HepG2 (cell line): Measurements from ENCODE around the gene SPSB1. TPM values are rescaled to one million over a fixed set of nuclear protein-coding genes. Genes with fewer than 3 reads are reported as not detected.

Source experiments
- MBD4 ChIP-seq: IDR thresholded peaks from 2 replicates; pipeline ENCODE4 v1.6.1; 2012; ENCODE audit warnings: low read length, inconsistent platforms, borderline replicate concordance
- PCBP2 ChIP-seq: fragments of 200-400 bp; formaldehyde crosslinking; optimal IDR thresholded peaks from 2 replicates; pipeline ENCODE3; 2018; ENCODE audit warnings: low read length, low read depth; ENCODE audit not compliant: poor library complexity, severe bottlenecking
- PHF21A ChIP-seq: sonication (generic); formaldehyde crosslinking; IDR thresholded peaks from 2 replicates; pipeline ENCODE4 v1.5.0; 2020; ENCODE audit warnings: mild to moderate bottlenecking, missing genetic modification reagents
- PRMT3 ChIP-seq: sonication (generic); formaldehyde crosslinking; IDR thresholded peaks from 2 replicates; pipeline ENCODE4 v1.8.1; 2022; ENCODE audit warnings: low read depth, mild to moderate bottlenecking, moderate library complexity, missing genetic modification reagents, borderline replicate concordance
- RARA ChIP-seq: IDR thresholded peaks from 2 replicates; pipeline ENCODE4 v1.6.1; 2016; ENCODE audit warnings: missing genetic modification reagents, missing compliant biosample characterization
- REXO4 ChIP-seq: sonication (generic); formaldehyde crosslinking; IDR thresholded peaks from 2 replicates; pipeline ENCODE4 v1.8.0; 2022; ENCODE audit warnings: missing genetic modification reagents, mild to moderate bottlenecking, borderline replicate concordance
- RFXANK ChIP-seq: IDR thresholded peaks from 2 replicates; pipeline ENCODE4 v1.6.1; 2016
- TBX2 ChIP-seq: sonication (generic); formaldehyde crosslinking; IDR thresholded peaks from 2 replicates; pipeline ENCODE4 v1.5.0; 2020; ENCODE audit warnings: missing genetic modification reagents, mild to moderate bottlenecking, borderline replicate concordance
- TCF12 ChIP-seq, 2 experiments: fragments of 450-650 bp in 1 of 2; sonication (generic) in 1 of 2; formaldehyde crosslinking in 1 of 2; IDR thresholded peaks; 2 replicates each; pipeline versions ENCODE4 v1.6.1 to v1.8.0; 2017 to 2022; ENCODE audit warnings: antibody characterized with exemption in 1 of 2, mild to moderate bottlenecking in 1 of 2, missing genetic modification reagents in 1 of 2, moderate library complexity in 1 of 2
- THAP11 ChIP-seq: IDR thresholded peaks from 2 replicates; pipeline ENCODE4 v1.6.1; 2016; ENCODE audit warnings: missing biosample characterization, missing genetic modification reagents
- WIZ ChIP-seq: sonication (generic); formaldehyde crosslinking; IDR thresholded peaks from 2 replicates; pipeline ENCODE4 v1.5.1; 2020; ENCODE audit warnings: mild to moderate bottlenecking, missing genetic modification reagents
- ZFP82 ChIP-seq: sonication (generic); formaldehyde crosslinking; IDR thresholded peaks from 2 replicates; pipeline ENCODE4 v1.5.1; 2020; ENCODE audit warnings: mild to moderate bottlenecking, missing genetic modification reagents, borderline replicate concordance
- ZNF101 ChIP-seq: sonication (generic); formaldehyde crosslinking; IDR thresholded peaks from 2 replicates; pipeline ENCODE4 v1.4.0; 2020; ENCODE audit warnings: mild to moderate bottlenecking, low read depth, missing genetic modification reagents, borderline replicate concordance
- ZNF205 ChIP-seq: IDR thresholded peaks from 2 replicates; pipeline ENCODE4 v1.6.1; 2018; ENCODE audit warnings: missing biosample characterization, missing genetic modification reagents
- ZNF431 ChIP-seq: sonication (generic); formaldehyde crosslinking; IDR thresholded peaks from 2 replicates; pipeline ENCODE4 v1.9.0; 2022; ENCODE audit warnings: missing genetic modification reagents, low read depth, mild to moderate bottlenecking, borderline replicate concordance
- ZNF567 ChIP-seq: sonication (generic); formaldehyde crosslinking; IDR thresholded peaks from 2 replicates; pipeline ENCODE4 v1.8.1; 2023; ENCODE audit warnings: mild to moderate bottlenecking, missing genetic modification reagents, borderline replicate concordance
- ZSCAN22 ChIP-seq: sonication (generic); formaldehyde crosslinking; IDR thresholded peaks from 2 replicates; pipeline ENCODE4 v1.4.0; 2020; ENCODE audit warnings: mild to moderate bottlenecking, missing genetic modification reagents
- polyA plus RNA-seq, 8 experiments: library from polyadenylated mRNA; depleted of rRNA in 3 of 8; stranded (reverse) in 7 of 8; unstranded in 1 of 8; fragments of >200 nt; fragmentation: Illumina TruSeq in 4 of 8; extraction: Trizol in 4 of 8; gene quantifications; 2 replicates each; pipeline versions ENCODE4 v1.2.1 to v1.2.3, GENCODE V29; 2011 to 2016; ENCODE audit warnings: low read depth in 4 of 8, missing spikeins in 1 of 8, mixed read lengths in 1 of 8; ENCODE audit not compliant: insufficient read depth in 1 of 8
- total RNA-seq, 5 experiments: library from RNA; depleted of rRNA; stranded (reverse); fragments of >200 nt; fragmentation: Illumina TruSeq; extraction: Trizol; gene quantifications; 2 replicates each; pipeline ENCODE4 v1.2.3, GENCODE V29; 2016; ENCODE audit warnings: low read depth in 1 of 5
- TF ChIP-seq, protein P1 (sequence below): IDR thresholded peaks from 2 replicates; pipeline ENCODE4 v1.6.1; 2012; ENCODE audit warnings: low read depth, low read length, improper control_type of control experiment
- TF ChIP-seq, protein P2 (sequence below): sonication (generic); formaldehyde crosslinking; IDR thresholded peaks from 2 replicates; pipeline ENCODE4 v1.9.0; 2021; ENCODE audit warnings: mild to moderate bottlenecking, missing genetic modification reagents
- TF ChIP-seq, protein P3 (sequence below): sonication (generic); formaldehyde crosslinking; IDR thresholded peaks from 2 replicates; pipeline ENCODE4 v1.4.0; 2020; ENCODE audit warnings: missing genetic modification reagents

SPSB1 gene
- total and polyA plus RNA-seq, 2 of the 13 experiments (the other 11 are each of a cell fraction or from before 2014, with no cell fraction given): 5.0 to 8.0 TPM

DNA sequence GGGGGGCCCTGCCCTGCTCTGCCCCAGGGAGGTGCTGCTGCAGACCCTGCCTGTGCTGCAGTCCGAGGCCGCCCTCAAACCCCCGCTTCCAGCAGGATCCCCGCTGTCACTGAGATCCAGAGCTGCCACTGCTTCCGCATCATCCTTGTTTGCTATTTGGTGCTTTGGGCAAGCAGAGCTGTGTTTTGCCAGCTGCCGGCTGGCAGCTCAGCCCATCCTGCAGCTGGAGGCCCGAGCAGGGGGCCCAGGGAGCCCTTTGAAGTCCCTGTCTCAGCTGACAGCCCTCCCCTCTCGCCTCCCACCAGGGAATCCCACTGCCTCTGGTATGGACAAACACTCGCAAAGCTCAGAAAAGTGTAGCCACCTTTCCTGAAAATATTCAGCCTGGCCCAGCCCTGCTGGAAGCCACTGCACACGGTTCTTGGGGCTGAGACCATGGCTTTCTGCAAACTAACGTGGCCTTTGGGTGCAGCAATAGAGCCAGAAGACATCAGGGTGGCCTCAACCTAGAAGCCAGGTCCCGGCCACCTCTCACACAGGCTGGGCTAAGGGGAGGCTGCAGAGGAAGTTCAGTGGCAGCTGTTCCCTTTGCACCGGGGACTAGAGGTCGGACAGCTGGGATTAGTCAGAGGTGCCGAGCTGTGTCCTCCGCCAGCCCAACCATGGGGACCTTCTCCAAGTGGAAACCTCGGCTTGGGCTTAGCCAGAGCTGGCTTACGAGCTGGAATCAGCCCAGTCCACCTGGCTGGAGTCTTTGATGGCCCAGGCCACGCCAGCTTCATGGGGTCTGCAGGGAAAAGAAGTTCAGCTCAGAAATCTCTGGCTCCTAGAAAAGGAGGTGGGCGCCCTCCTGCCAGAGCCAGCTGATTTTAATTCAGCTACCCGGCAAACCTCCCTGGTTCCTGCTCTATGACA is 107.1 kb downstream of the SPSB1 start (continued):
- TF ChIP-seq TCF12 (IDR thresholded peaks at IDR 0.05) (no peak), TCF12 (CRISPR knock-in tag; IDR thresholded peaks at IDR 0.05) (no peak), MBD4 (no peak), WIZ (CRISPR knock-in tag) (no peak), PHF21A (peak; percentile 70; the same call in 1 of the 2 replicates), ZNF431 (CRISPR knock-in tag) (no peak), RFXANK (CRISPR knock-in tag) (no peak), PCBP2 (no peak), THAP11 (CRISPR knock-in tag) (no peak), ZSCAN22 (no peak), ZNF101 (CRISPR knock-in tag) (no peak), PRMT3 (CRISPR knock-in tag) (no peak), ZFP82 (no peak), ZNF567 (CRISPR knock-in tag) (no peak), ZNF205 (CRISPR knock-in tag) (no peak), REXO4 (no peak), RARA (CRISPR knock-in tag) (no peak; the same call in none of the 2 replicates), TBX2 (CRISPR knock-in tag) (peak; percentile 54)
- TF ChIP-seq, protein P1, sequence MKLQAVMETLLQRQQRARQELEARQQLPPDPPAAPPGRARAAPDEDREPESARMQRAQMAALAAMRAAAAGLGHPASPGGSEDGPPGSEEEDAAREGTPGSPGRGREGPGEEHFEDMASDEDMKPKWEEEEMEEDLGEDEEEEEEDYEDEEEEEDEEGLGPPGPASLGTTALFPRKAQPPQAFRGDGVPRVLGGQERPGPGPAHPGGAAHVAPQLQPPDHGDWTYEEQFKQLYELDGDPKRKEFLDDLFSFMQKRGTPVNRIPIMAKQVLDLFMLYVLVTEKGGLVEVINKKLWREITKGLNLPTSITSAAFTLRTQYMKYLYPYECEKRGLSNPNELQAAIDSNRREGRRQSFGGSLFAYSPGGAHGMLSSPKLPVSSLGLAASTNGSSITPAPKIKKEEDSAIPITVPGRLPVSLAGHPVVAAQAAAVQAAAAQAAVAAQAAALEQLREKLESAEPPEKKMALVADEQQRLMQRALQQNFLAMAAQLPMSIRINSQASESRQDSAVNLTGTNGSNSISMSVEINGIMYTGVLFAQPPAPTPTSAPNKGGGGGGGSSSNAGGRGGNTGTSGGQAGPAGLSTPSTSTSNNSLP: no peak
- TF ChIP-seq, protein P2, sequence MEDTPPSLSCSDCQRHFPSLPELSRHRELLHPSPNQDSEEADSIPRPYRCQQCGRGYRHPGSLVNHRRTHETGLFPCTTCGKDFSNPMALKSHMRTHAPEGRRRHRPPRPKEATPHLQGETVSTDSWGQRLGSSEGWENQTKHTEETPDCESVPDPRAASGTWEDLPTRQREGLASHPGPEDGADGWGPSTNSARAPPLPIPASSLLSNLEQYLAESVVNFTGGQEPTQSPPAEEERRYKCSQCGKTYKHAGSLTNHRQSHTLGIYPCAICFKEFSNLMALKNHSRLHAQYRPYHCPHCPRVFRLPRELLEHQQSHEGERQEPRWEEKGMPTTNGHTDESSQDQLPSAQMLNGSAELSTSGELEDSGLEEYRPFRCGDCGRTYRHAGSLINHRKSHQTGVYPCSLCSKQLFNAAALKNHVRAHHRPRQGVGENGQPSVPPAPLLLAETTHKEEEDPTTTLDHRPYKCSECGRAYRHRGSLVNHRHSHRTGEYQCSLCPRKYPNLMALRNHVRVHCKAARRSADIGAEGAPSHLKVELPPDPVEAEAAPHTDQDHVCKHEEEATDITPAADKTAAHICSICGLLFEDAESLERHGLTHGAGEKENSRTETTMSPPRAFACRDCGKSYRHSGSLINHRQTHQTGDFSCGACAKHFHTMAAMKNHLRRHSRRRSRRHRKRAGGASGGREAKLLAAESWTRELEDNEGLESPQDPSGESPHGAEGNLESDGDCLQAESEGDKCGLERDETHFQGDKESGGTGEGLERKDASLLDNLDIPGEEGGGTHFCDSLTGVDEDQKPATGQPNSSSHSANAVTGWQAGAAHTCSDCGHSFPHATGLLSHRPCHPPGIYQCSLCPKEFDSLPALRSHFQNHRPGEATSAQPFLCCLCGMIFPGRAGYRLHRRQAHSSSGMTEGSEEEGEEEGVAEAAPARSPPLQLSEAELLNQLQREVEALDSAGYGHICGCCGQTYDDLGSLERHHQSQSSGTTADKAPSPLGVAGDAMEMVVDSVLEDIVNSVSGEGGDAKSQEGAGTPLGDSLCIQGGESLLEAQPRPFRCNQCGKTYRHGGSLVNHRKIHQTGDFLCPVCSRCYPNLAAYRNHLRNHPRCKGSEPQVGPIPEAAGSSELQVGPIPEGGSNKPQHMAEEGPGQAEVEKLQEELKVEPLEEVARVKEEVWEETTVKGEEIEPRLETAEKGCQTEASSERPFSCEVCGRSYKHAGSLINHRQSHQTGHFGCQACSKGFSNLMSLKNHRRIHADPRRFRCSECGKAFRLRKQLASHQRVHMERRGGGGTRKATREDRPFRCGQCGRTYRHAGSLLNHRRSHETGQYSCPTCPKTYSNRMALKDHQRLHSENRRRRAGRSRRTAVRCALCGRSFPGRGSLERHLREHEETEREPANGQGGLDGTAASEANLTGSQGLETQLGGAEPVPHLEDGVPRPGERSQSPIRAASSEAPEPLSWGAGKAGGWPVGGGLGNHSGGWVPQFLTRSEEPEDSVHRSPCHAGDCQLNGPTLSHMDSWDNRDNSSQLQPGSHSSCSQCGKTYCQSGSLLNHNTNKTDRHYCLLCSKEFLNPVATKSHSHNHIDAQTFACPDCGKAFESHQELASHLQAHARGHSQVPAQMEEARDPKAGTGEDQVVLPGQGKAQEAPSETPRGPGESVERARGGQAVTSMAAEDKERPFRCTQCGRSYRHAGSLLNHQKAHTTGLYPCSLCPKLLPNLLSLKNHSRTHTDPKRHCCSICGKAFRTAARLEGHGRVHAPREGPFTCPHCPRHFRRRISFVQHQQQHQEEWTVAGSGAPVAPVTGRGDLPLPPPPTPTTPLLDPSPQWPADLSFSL (CRISPR knock-in tag): no peak
- TF ChIP-seq, protein P3, sequence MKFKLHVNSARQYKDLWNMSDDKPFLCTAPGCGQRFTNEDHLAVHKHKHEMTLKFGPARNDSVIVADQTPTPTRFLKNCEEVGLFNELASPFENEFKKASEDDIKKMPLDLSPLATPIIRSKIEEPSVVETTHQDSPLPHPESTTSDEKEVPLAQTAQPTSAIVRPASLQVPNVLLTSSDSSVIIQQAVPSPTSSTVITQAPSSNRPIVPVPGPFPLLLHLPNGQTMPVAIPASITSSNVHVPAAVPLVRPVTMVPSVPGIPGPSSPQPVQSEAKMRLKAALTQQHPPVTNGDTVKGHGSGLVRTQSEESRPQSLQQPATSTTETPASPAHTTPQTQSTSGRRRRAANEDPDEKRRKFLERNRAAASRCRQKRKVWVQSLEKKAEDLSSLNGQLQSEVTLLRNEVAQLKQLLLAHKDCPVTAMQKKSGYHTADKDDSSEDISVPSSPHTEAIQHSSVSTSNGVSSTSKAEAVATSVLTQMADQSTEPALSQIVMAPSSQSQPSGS: no peak
